Panc1 (cell line): ENCODE results near the gene RBMS1.
A peak's percentile ranks its signal among the peaks of the same experiment; 100 is the strongest.

Experiments used
- POLR2AphosphoS5 ChIP-seq: IDR thresholded peaks from 2 replicates; pipeline ENCODE4 v1.6.1; 2012; ENCODE audit warnings: mild to moderate bottlenecking, low read depth, low read length, moderate library complexity
- SIN3A ChIP-seq: IDR thresholded peaks from 2 replicates; pipeline ENCODE4 v1.6.1; 2012; ENCODE audit warnings: low read depth, mild to moderate bottlenecking, low read length, moderate library complexity, borderline replicate concordance; ENCODE audit not compliant: insufficient read depth
- TCF7L2 ChIP-seq: IDR thresholded peaks from 2 replicates; pipeline ENCODE4 v1.6.1; 2011; ENCODE audit warnings: mild to moderate bottlenecking, low read depth, low read length, inconsistent platforms
- TF ChIP-seq, protein P1 (sequence below): fragments of 450-650 bp; IDR thresholded peaks from 2 replicates; pipeline ENCODE4 v1.5.1; 2017; ENCODE audit warnings: mild to moderate bottlenecking
- TF ChIP-seq, protein P2 (sequence below), 2 experiments: IDR thresholded peaks; 2 replicates each; pipeline ENCODE4 v1.6.1; 2011 to 2012; ENCODE audit warnings: low read depth in 2 of 2, control low read depth in 1 of 2, low read length in 1 of 2, mild to moderate bottlenecking in 1 of 2, moderate library complexity in 1 of 2; ENCODE audit not compliant: insufficient read depth in 1 of 2

DNA sequence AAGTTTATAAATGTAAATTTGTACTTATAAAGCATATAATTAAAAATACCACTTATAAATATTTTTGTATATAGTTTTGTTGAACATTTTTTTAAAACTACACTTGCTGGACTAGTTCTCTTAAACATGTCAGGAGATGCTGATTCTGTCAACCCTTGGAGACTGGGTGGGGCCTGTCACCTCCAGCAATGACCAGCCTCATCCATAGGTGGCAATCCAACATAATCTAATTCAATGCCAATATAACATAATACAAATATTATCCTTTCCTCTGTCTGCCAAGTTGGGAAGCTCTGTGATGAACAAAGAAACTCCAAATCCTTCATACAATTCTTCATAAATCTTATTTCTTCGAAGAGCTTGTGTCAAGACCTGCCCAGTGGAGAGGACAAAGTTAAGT, 140.4 kb downstream of the RBMS1 start:
- TF ChIP-seq, protein P1, sequence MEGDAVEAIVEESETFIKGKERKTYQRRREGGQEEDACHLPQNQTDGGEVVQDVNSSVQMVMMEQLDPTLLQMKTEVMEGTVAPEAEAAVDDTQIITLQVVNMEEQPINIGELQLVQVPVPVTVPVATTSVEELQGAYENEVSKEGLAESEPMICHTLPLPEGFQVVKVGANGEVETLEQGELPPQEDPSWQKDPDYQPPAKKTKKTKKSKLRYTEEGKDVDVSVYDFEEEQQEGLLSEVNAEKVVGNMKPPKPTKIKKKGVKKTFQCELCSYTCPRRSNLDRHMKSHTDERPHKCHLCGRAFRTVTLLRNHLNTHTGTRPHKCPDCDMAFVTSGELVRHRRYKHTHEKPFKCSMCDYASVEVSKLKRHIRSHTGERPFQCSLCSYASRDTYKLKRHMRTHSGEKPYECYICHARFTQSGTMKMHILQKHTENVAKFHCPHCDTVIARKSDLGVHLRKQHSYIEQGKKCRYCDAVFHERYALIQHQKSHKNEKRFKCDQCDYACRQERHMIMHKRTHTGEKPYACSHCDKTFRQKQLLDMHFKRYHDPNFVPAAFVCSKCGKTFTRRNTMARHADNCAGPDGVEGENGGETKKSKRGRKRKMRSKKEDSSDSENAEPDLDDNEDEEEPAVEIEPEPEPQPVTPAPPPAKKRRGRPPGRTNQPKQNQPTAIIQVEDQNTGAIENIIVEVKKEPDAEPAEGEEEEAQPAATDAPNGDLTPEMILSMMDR = peak; percentile 61
- TF ChIP-seq POLR2AphosphoS5 (no peak), SIN3A (no peak), TCF7L2 (no peak)
- TF ChIP-seq, protein P2, sequence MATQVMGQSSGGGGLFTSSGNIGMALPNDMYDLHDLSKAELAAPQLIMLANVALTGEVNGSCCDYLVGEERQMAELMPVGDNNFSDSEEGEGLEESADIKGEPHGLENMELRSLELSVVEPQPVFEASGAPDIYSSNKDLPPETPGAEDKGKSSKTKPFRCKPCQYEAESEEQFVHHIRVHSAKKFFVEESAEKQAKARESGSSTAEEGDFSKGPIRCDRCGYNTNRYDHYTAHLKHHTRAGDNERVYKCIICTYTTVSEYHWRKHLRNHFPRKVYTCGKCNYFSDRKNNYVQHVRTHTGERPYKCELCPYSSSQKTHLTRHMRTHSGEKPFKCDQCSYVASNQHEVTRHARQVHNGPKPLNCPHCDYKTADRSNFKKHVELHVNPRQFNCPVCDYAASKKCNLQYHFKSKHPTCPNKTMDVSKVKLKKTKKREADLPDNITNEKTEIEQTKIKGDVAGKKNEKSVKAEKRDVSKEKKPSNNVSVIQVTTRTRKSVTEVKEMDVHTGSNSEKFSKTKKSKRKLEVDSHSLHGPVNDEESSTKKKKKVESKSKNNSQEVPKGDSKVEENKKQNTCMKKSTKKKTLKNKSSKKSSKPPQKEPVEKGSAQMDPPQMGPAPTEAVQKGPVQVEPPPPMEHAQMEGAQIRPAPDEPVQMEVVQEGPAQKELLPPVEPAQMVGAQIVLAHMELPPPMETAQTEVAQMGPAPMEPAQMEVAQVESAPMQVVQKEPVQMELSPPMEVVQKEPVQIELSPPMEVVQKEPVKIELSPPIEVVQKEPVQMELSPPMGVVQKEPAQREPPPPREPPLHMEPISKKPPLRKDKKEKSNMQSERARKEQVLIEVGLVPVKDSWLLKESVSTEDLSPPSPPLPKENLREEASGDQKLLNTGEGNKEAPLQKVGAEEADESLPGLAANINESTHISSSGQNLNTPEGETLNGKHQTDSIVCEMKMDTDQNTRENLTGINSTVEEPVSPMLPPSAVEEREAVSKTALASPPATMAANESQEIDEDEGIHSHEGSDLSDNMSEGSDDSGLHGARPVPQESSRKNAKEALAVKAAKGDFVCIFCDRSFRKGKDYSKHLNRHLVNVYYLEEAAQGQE (IDR thresholded peaks at IDR 0.05; ENCODE audit: insufficient read depth in 1 of 2, low read depth in 2 of 2, low read length in 1 of 2) = no peak
